Spleen (tissue), 7 donors: ENCODE results near the gene SDK1.

ENCODE experiments used
- POLR2A ChIP-seq, 3 donors: fragments of 450-650 bp; IDR thresholded peaks; one replicate each; pipeline ENCODE4 v1.5.1; 2017; ENCODE audit warnings: antibody characterized with exemption in 3 of 3, mild to moderate bottlenecking in 1 of 3
- TF ChIP-seq, protein P1 (sequence below), 11 experiments: fragments of 200-600 bp in 7 of 11; fragments of 450-650 bp in 4 of 11; sonication (generic) in 4 of 11; IDR thresholded peaks in 8 of 11; conservative IDR thresholded peaks in 3 of 11; 1 replicate in 7 of 11; 2 replicates in 4 of 11; pipeline versions ENCODE4 v1.4.0 to v1.8.0; 2016 to 2021; ENCODE audit warnings: antibody characterized with exemption in 11 of 11, inconsistent platforms in 4 of 11, mild to moderate bottlenecking in 1 of 11
- donor health status: DM: no; HTN: no; CAD: no; lungs with moderate emphysema.
- donor health status: DM: no; HTN: no; CAD: no.
- donor health status: DM: no; HTN: no; CAD: no.

- TF ChIP-seq POLR2A (IDR thresholded peaks at IDR 0.05), result no peak
- TF ChIP-seq, protein P1, sequence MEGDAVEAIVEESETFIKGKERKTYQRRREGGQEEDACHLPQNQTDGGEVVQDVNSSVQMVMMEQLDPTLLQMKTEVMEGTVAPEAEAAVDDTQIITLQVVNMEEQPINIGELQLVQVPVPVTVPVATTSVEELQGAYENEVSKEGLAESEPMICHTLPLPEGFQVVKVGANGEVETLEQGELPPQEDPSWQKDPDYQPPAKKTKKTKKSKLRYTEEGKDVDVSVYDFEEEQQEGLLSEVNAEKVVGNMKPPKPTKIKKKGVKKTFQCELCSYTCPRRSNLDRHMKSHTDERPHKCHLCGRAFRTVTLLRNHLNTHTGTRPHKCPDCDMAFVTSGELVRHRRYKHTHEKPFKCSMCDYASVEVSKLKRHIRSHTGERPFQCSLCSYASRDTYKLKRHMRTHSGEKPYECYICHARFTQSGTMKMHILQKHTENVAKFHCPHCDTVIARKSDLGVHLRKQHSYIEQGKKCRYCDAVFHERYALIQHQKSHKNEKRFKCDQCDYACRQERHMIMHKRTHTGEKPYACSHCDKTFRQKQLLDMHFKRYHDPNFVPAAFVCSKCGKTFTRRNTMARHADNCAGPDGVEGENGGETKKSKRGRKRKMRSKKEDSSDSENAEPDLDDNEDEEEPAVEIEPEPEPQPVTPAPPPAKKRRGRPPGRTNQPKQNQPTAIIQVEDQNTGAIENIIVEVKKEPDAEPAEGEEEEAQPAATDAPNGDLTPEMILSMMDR (IDR thresholded peaks at IDR 0.05 in 8 of 11, conservative IDR thresholded peaks at IDR 0.05 in 3 of 11), result no peak
Measured at GRCh38 chr7:4068286-4068685, 767.2 kb downstream of the SDK1 start.
